BLaER1 (cell line): ENCODE data around the gene ADCK2.
"Not testable (repeated sequence)": the region's sequence is repeated elsewhere in the genome, so short reads cannot be mapped to it uniquely, and the experiment has no call there.

Experiments used
- H3K27ac ChIP-seq: shearing (Covaris generic); formaldehyde crosslinking; 2 replicates; pipeline ENCODE4 v1.8.1; 2022
- H3K27me3 ChIP-seq: shearing (Covaris generic); formaldehyde crosslinking; 2 replicates; pipeline ENCODE4 v1.8.1; 2022
- H3K36me3 ChIP-seq: shearing (Covaris generic); formaldehyde crosslinking; 2 replicates; pipeline ENCODE4 v1.8.1; 2022
- H3K4me1 ChIP-seq: shearing (Covaris generic); formaldehyde crosslinking; 2 replicates; pipeline ENCODE4 v1.8.1; 2022
- H3K4me2 ChIP-seq: shearing (Covaris generic); formaldehyde crosslinking; 2 replicates; pipeline ENCODE4 v1.8.1; 2022
- H3K4me3 ChIP-seq: shearing (Covaris generic); formaldehyde crosslinking; 2 replicates; pipeline ENCODE4 v1.8.1; 2022
- H3K9ac ChIP-seq: shearing (Covaris generic); formaldehyde crosslinking; 2 replicates; pipeline ENCODE4 v1.8.1; 2022
- H3K9me3 ChIP-seq: shearing (Covaris generic); formaldehyde crosslinking; 2 replicates; pipeline ENCODE4 v1.8.1; 2022
- H4K20me1 ChIP-seq: shearing (Covaris generic); formaldehyde crosslinking; 2 replicates; pipeline ENCODE4 v1.8.1; 2022
- Cebpa-rat ChIP-seq: shearing (Covaris generic); IDR thresholded peaks from 2 replicates; pipeline ENCODE4 v1.8.1; 2022

The ADCK2 gene, protein sequence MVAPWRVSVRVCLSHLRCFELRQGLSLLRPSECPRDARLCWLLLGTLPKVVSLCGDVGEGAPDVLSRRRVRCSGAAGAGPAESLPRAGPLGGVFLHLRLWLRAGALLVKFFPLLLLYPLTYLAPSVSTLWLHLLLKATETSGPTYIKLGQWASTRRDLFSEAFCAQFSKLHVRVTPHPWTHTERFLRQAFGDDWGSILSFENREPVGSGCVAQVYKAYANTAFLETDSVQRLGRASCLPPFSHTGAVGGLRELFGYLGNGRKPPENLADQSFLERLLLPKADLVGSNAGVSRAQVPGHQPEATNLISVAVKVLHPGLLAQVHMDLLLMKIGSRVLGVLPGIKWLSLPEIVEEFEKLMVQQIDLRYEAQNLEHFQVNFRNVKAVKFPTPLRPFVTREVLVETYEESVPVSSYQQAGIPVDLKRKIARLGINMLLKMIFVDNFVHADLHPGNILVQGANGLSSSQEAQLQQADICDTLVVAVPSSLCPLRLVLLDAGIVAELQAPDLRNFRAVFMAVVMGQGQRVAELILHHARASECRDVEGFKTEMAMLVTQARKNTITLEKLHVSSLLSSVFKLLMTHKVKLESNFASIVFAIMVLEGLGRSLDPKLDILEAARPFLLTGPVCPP

DNA sequence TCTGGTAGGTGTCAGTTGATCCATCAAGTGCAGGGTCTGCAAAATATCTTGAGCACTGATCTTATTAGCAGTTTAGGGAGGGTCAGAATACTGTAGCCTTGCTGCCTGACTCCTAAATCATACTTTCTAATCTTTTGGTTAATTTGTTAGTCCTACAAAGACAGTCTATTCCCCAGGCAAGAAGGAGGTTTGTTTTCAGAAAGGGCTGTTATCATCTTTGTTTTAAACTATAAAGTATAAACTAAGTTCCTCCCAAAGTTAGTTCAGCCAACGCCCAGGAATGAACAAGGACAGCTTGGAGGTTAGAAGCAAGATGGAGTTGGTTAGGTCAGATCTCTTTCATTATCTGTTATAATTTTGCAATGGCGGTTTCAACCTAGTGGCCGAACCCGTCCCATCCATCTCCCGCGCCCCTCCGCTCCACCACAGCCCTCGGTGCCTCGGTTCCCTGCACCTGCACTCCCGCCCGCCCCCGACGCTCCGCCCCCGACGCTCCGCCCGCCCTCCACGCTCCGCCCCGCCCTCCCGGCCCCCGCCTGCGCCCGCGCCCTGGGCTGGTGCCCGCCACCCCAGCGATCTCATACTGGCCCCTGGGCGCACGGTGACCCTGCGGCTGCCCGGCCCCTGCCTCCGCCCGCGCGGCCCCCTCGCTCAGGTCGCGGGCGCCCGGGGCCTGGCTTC lies at the start of gene ADCK2:
TSS of gene ADCK2 (plus strand) at position 564 of the 681 bp plus-strand sequence. CDS start 386 bp downstream, outside the sequence.
- peaks cover 56% of the 10 kb centered on the region for H3K4me1 ChIP-seq

DNA sequence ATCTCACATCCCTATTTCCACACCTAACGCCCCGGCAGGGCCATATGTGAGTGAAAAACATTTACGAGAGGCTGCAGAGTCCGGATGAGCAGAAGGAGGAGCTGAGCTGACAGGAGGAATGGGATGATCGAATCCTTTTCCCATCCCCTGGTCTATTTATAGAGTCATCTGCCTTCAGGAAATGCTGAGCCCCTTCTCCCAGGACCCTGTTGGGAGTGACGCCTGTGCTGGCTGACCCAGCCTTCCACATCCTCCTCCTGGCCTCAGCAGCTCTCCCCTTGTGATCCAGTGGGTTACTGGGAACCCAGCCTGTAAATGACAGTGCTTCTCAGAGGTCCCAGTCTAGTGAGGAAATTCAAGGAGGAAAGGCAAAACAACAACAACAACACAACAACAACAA lies 48.8 kb upstream of the ADCK2 start:
- no peaks in the 10 kb centered on the region for H3K36me3 ChIP-seq
- H3K4me2 ChIP-seq = no peak overlapping the region
- no peaks in the 10 kb centered on the region for H3K9me3 ChIP-seq
- no peaks in the 10 kb centered on the region for H3K27me3 ChIP-seq
- H3K9ac ChIP-seq = no peak overlapping the region
- no peaks in the 10 kb centered on the region for H3K4me1 ChIP-seq
- H4K20me1 ChIP-seq = no peaks in the 10 kb centered on the region
- H3K27ac ChIP-seq = no peak overlapping the region
- TF ChIP-seq Cebpa-rat = no peak
- no peak overlapping the region for H3K4me3 ChIP-seq

More for the DNA sequence above, at the start of gene ADCK2:
- no peaks in the 10 kb centered on the region for H4K20me1 ChIP-seq
- no peak for TF ChIP-seq Cebpa-rat
- H3K9me3 ChIP-seq = no peaks in the 10 kb centered on the region
- H3K36me3 ChIP-seq = peaks cover 1% of the 10 kb centered on the region
- H3K9ac ChIP-seq = peak within 1 kb of the TSS; percentile 89
- no peaks in the 10 kb centered on the region for H3K27me3 ChIP-seq
- H3K4me2 ChIP-seq = peak within 1 kb of the TSS; percentile 99
- H3K27ac ChIP-seq = peak within 1 kb of the TSS; percentile 91
- H3K4me3 ChIP-seq = peak within 1 kb of the TSS; percentile 91

DNA sequence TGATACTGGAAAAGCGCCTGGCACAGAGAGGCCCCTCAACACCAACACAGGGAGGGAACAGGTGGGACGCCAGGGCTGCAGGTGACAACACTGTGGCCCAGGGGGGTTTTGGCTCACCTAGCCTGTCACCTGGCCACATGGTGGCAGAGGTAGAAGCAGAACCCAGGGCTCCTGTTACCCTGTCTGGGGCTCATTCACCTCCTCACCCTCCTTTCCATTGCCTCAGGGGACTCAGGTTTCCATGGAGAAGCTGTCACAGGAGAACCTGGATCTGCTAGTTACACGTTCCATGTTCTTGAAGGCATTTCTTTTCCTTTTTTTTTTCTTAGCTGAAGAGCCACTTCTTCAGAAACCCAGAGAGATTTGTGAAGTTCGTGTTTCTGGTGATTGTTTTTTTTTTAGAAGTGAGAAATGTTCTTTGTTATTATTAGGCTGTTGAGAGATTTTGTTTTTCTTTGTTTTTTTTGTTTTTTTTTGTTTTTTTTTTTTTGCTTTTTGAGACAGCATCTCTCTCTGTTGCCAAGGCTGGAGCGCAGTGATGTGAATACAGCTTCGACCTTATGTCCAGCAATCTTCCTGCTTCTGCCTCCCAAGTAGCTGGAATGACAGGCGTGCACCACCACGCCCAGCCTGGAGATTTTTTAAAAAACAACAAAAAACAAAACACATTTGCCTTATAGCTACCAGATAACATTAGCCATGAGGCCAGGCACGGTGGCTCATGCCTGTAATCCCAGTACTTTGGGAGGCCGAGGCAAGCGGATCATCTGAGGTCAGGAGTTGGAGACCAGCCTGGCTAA lies 48.2 kb upstream of the ADCK2 start:
- Histone ChIP-seq H3K27me3 (no peaks in the 10 kb centered on the region), H3K27ac (no peak overlapping the region), H3K4me1 (no peaks in the 10 kb centered on the region), H3K9ac (no peak overlapping the region), H3K36me3 (no peaks in the 10 kb centered on the region), H3K9me3 (no peaks in the 10 kb centered on the region), H3K4me2 (no peak overlapping the region), H4K20me1 (no peaks in the 10 kb centered on the region), H3K4me3 (no peak overlapping the region)
- no peak for TF ChIP-seq Cebpa-rat

DNA sequence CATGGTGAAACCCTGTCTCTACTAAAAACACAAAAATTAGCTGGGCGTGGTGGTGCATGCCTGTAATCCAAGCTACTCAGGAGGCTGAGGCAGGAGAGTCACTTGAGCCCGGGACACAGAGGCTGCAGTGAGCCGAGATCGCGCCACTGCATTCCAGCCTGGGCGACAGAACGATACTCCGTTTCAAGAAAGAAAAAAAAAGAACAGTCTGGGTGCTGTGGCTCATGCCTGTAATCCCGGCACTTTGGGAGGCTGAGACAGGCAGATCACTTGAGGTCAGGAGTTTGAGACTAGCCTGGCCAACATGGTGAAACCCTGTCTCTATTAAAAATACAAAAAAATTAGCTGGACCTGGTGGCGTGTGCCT lies 47.6 kb upstream of the ADCK2 start:
- not testable (repeated sequence) for H3K27me3 ChIP-seq, H3K4me1 ChIP-seq, H3K9ac ChIP-seq, H3K36me3 ChIP-seq, H3K4me3 ChIP-seq, H3K4me2 ChIP-seq, H3K27ac ChIP-seq, H3K9me3 ChIP-seq, H4K20me1 ChIP-seq

DNA sequence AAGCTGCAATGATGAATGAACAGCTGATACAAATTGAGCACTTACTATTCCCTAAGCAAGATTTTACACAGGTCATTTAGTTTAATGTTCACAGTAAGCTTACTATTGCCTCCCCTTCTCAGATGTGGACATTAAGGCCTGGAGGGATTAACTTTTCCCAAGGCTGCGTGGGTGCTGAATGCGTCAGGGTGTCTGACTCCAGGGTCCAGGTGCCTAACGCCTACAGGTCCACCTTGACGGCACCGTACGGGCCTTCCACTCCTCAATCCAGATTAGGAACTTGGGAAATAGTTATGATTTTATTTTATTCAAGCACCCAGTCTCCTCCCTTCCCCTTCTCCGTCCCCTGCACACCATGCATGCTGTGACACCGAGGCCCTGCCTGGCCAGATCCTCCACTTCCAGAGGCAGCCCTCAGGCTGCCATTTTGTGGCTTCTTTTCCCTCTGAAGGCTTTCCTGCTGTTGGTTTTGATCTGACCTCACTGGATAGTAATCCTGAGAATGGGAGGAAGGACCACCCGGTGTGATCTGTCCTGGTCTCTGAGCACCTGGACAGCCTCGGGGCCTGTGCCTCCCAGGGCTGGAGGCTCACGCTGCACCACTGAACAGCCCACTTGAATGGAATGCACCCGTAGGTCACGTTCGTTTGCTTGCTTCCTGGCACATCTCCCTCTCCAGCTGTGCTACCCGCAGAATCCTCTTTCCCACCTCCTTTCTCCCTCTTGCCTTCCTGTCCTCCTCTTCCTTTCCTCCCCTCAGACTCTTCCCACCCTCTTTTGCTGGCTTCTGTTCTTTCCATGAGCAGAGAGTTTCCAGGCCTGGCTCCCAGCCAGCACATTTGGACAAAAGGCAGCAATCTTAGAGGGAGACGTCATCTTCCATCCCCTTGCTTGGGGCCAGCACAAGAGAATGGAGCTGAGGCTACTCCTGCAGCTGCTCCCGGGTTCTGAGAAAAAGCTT lies 46.6 kb upstream of the ADCK2 start:
- no peaks in the 10 kb centered on the region for H3K27me3 ChIP-seq
- no peaks in the 10 kb centered on the region for H3K4me1 ChIP-seq
- no peak overlapping the region for H3K9ac ChIP-seq
- no peak overlapping the region for H3K4me3 ChIP-seq
- H3K9me3 ChIP-seq = no peaks in the 10 kb centered on the region
- TF ChIP-seq Cebpa-rat = no peak
- H3K36me3 ChIP-seq = no peaks in the 10 kb centered on the region
- no peak overlapping the region for H3K27ac ChIP-seq
- H4K20me1 ChIP-seq = no peaks in the 10 kb centered on the region
- H3K4me2 ChIP-seq = no peak overlapping the region

DNA sequence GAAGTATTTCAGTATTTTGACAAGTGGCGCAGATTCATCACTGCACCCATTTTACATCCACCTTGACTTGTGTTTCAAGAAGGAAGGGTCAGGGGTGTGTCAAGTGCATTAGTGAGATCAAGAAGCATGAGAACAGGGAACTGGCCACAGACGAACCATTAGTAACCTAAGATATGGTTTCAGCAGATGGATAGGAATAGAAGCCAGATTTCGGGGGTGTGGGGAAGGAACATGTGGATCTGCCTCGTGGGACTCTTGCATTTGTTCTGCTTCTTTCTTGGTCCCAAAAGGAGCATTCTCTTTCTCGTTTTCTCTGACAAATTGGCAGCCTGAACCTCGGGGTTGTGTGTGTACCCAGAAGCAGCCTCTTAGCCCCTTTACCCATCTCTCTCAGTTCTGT lies 41.7 kb upstream of the ADCK2 start:
- Histone ChIP-seq H3K4me1 (no peaks in the 10 kb centered on the region), H3K4me3 (no peak overlapping the region), H3K27ac (no peak overlapping the region), H3K27me3 (no peaks in the 10 kb centered on the region), H4K20me1 (no peaks in the 10 kb centered on the region), H3K4me2 (no peak overlapping the region), H3K9ac (no peak overlapping the region), H3K9me3 (no peaks in the 10 kb centered on the region), H3K36me3 (no peaks in the 10 kb centered on the region)
- TF ChIP-seq Cebpa-rat = no peak

DNA sequence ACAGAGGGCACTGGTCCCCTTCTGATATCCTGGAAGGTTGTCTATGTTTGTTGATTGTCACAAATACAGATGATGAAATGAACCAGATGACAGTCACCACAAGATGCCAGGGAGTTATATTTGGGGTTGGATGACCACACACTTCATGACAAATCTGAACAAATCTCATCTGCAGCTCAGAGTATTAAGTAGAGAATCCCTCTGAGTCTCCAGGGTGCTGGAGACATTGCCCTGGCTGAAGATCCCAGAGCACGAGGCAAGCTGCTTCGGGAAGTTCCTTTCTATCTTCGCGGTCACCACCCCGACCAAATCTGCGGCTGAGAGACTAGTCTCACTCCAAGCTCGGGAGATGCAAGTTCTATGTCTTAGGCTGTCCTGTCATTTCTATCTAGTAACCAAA lies 41.1 kb upstream of the ADCK2 start:
- Histone ChIP-seq H3K27ac (no peak overlapping the region), H4K20me1 (no peaks in the 10 kb centered on the region), H3K4me1 (no peaks in the 10 kb centered on the region), H3K27me3 (no peaks in the 10 kb centered on the region), H3K36me3 (no peaks in the 10 kb centered on the region), H3K9ac (no peak overlapping the region), H3K4me2 (no peak overlapping the region), H3K9me3 (no peaks in the 10 kb centered on the region), H3K4me3 (no peak overlapping the region)
- TF ChIP-seq Cebpa-rat = no peak

DNA sequence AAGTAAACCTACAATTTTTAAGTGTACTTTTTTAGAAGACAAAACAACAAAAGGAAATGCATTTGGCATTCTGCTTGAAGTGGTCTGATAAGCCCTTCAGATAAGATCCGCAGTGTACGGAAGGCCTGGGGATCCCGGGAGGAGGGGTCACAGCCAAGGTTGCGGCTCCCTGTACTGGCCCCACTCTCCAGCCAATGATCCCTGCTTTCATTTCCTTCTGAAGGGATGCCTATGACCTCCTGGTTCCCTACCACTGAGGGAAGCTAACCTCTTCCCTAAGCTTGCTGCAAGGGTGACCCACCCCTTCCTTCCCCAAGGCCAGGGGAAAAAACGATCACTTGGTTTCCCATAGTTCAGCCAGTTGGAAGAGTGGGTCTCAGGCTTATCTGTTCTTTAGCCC lies 37.4 kb upstream of the ADCK2 start:
- Histone ChIP-seq H3K4me3 (no peak overlapping the region), H3K4me2 (no peak overlapping the region), H4K20me1 (peaks cover 7% of the 10 kb centered on the region; the same call in 1 of the 2 replicates), H3K36me3 (no peaks in the 10 kb centered on the region), H3K9ac (no peak overlapping the region), H3K9me3 (no peaks in the 10 kb centered on the region), H3K27me3 (peaks cover 20% of the 10 kb centered on the region), H3K27ac (no peak overlapping the region), H3K4me1 (peaks cover 16% of the 10 kb centered on the region)
- no peak for TF ChIP-seq Cebpa-rat

DNA sequence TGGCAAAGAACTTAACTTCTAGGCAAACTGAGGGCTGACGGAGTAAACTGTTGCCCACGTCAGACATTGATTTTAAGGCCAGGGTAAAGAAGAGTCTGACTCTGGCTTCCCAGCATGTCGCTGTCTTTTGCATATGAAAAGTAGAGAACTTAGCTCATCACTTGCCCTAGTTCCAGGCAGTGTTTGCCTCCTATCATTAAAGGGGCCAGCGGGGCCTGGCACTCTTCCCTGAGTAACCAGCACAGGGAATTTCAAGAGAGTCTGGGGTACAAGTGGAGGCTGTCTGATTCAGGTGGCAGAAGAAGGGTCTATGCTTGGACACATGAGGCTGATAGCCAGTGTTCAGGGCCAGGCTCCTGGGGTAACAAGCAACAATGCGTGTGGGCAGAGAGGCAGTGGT lies 36.9 kb upstream of the ADCK2 start:
- no peak for TF ChIP-seq Cebpa-rat
- Histone ChIP-seq H3K4me2 (no peak overlapping the region), H3K36me3 (no peaks in the 10 kb centered on the region), H3K9ac (no peak overlapping the region), H3K9me3 (no peaks in the 10 kb centered on the region), H3K4me1 (peaks cover 18% of the 10 kb centered on the region), H3K27me3 (peaks cover 22% of the 10 kb centered on the region), H3K4me3 (no peak overlapping the region), H3K27ac (no peak overlapping the region), H4K20me1 (peaks cover 7% of the 10 kb centered on the region; the same call in 1 of the 2 replicates)
